Fibroblast of lung (primary cell): Measurements from ENCODE around the gene AASS. TPM values are rescaled to one million over a fixed set of nuclear protein-coding genes. Genes with fewer than 3 reads are reported as not detected.
A peak's percentile ranks its signal among the peaks of the same experiment; 100 is the strongest.

Source experiments
- DNase-seq, 2 donors: peaks; one replicate each; pipeline versions ENCODE4 v3.0.0 to v3.0.0-alpha.2; 2010; ENCODE audit warnings: low read depth in 2 of 2
- H2AFZ ChIP-seq: 2 replicates; pipeline ENCODE4 v1.5.1; 2012; ENCODE audit warnings: low read length, control low read depth, inconsistent platforms
- H3K27ac ChIP-seq: 2 replicates; pipeline ENCODE4 v1.5.1; 2011; ENCODE audit warnings: low read length, control low read depth; ENCODE audit not compliant: insufficient read depth
- H3K27me3 ChIP-seq: 2 replicates; pipeline ENCODE4 v1.5.1; 2011; ENCODE audit warnings: mild to moderate bottlenecking, low read length; ENCODE audit not compliant: control insufficient read depth, insufficient read depth
- H3K36me3 ChIP-seq: 2 replicates; pipeline ENCODE4 v1.5.1; 2011; ENCODE audit warnings: low read length; ENCODE audit not compliant: control insufficient read depth, insufficient read depth
- H3K4me1 ChIP-seq: 2 replicates; pipeline ENCODE4 v1.5.1; 2011; ENCODE audit warnings: low read length; ENCODE audit not compliant: control insufficient read depth, insufficient read depth; ENCODE audit errors: extremely low read depth
- H3K4me2 ChIP-seq: 2 replicates; pipeline ENCODE4 v1.5.1; 2011; ENCODE audit warnings: low read length, control low read depth; ENCODE audit not compliant: insufficient read depth; ENCODE audit errors: extremely low read depth
- H3K4me3 ChIP-seq, 4 experiments: fragments of 200-600 bp in 1 of 4; sonication (generic) in 1 of 4; replicated peaks in 1 of 4; 2 replicates each; pipeline ENCODE4 v1.5.1; 2011 to 2016; ENCODE audit warnings: low read length in 4 of 4, low read depth in 3 of 4, mild to moderate bottlenecking in 3 of 4, control low read depth in 2 of 4, inconsistent platforms in 1 of 4, mixed read lengths in 1 of 4; ENCODE audit not compliant: insufficient read depth in 1 of 4; ENCODE audit errors: control extremely low read depth in 1 of 4
- H3K79me2 ChIP-seq: 2 replicates; pipeline ENCODE4 v1.5.1; 2012; ENCODE audit warnings: mild to moderate bottlenecking, low read length, inconsistent platforms; ENCODE audit not compliant: control insufficient read depth, insufficient read depth
- H3K9ac ChIP-seq: 2 replicates; pipeline ENCODE4 v1.5.1; 2011; ENCODE audit warnings: mild to moderate bottlenecking, low read length, control low read depth; ENCODE audit not compliant: insufficient read depth
- H3K9me3 ChIP-seq: 2 replicates; pipeline ENCODE4 v1.5.1; 2012; ENCODE audit warnings: low read depth, low read length; ENCODE audit not compliant: control insufficient read depth, insufficient read depth
- H4K20me1 ChIP-seq: 2 replicates; pipeline ENCODE4 v1.5.1; 2011; ENCODE audit warnings: low read length; ENCODE audit not compliant: control insufficient read depth, insufficient read depth; ENCODE audit errors: extremely low read depth
- EZH2 ChIP-seq: IDR thresholded peaks from 2 replicates; pipeline ENCODE4 v1.5.1; 2012; ENCODE audit warnings: low read length, control low read depth, mild to moderate bottlenecking; ENCODE audit errors: missing control alignments
- polyA plus RNA-seq, 2 donors: library from polyadenylated mRNA; depleted of rRNA in 1 of 2; stranded (reverse) in 1 of 2; unstranded in 1 of 2; fragments of >200 nt; gene quantifications; 2 replicates each; pipeline ENCODE4 v1.2.1, GENCODE V29; 2011 to 2012; ENCODE audit warnings: missing spikeins in 1 of 2
- total RNA-seq: library from RNA; depleted of rRNA; stranded (reverse); fragments of >200 nt; gene quantifications from 2 replicates; pipeline ENCODE4 v1.2.1, GENCODE V29; 2014
- TF ChIP-seq, protein P1 (sequence below), 2 donors: IDR thresholded peaks in 1 of 2; conservative IDR thresholded peaks in 1 of 2; 1 replicate in 1 of 2; 2 replicates in 1 of 2; pipeline ENCODE4 v1.5.1; 2011 to 2012; ENCODE audit warnings: low read length in 2 of 2, control low read depth in 1 of 2, inconsistent platforms in 1 of 2, low read depth in 1 of 2, mild to moderate bottlenecking in 1 of 2

AASS gene
- total and polyA plus RNA-seq, 2 donors (not counting 1 experiment from before 2014, with no cell fraction given): 8.6 to 49.2 TPM

DNA sequence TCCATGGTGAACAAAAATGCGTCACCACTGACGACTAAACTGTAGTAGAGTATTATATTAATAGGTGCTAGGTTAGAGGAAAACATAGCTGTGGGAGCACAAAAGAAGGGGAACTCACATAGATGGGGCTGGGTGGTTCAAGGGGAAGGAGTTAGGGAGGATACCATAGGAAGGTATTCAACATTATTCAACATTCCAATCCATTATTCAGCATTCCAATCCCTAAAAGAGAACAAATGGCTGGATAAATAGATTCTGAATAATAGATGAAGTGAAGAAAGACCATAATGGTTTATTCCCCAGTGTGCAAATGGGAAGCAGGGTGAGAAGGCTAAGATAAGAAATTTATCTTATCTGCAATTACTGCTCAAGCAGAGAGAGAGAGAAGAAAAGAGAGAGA is 61.4 kb downstream of the AASS start:
- no peaks in the 10 kb centered on the region for H3K9me3 ChIP-seq
- no peaks in the 10 kb centered on the region for H3K27me3 ChIP-seq
- H2AFZ ChIP-seq: no peak overlapping the region
- H3K36me3 ChIP-seq: no peaks in the 10 kb centered on the region
- H3K4me2 ChIP-seq: no peak overlapping the region
- no peaks in the 10 kb centered on the region for H3K79me2 ChIP-seq
- no peak for TF ChIP-seq EZH2
- TF ChIP-seq, protein P1, sequence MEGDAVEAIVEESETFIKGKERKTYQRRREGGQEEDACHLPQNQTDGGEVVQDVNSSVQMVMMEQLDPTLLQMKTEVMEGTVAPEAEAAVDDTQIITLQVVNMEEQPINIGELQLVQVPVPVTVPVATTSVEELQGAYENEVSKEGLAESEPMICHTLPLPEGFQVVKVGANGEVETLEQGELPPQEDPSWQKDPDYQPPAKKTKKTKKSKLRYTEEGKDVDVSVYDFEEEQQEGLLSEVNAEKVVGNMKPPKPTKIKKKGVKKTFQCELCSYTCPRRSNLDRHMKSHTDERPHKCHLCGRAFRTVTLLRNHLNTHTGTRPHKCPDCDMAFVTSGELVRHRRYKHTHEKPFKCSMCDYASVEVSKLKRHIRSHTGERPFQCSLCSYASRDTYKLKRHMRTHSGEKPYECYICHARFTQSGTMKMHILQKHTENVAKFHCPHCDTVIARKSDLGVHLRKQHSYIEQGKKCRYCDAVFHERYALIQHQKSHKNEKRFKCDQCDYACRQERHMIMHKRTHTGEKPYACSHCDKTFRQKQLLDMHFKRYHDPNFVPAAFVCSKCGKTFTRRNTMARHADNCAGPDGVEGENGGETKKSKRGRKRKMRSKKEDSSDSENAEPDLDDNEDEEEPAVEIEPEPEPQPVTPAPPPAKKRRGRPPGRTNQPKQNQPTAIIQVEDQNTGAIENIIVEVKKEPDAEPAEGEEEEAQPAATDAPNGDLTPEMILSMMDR (conservative IDR thresholded peaks at IDR 0.05 in 1 of 2, IDR thresholded peaks at IDR 0.05 in 1 of 2; ENCODE audit: low read depth in 1 of 2, low read length in 2 of 2): no peak
- H4K20me1 ChIP-seq: no peaks in the 10 kb centered on the region
- no peak overlapping the region for H3K27ac ChIP-seq
- no peak overlapping the region for H3K9ac ChIP-seq
- peak in 1 of 2 donors; percentile 12 for DNase-seq
- H3K4me3 ChIP-seq: no peak overlapping the region
- H3K4me1 ChIP-seq: no peaks in the 10 kb centered on the region

DNA sequence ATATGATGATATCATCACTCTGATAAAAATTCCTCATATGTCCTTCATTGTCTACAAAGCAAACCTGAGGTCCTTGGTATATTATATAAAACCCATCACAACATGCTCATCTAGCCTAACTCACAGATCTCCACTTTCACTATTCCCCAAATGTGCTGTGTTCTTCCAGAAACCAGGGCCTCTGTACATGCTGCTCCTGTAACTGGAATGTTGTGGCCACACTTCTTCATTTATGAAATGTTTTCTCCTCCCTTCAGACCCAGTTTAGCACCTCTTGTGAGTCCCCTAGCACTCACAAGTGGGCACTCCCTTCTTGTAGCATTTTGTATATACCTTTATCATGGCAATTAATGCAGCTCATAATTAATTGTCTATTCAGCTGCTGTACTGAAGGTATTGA is 61.9 kb downstream of the AASS start:
- Histone ChIP-seq H3K27me3 (no peaks in the 10 kb centered on the region), H3K79me2 (no peaks in the 10 kb centered on the region), H3K36me3 (no peaks in the 10 kb centered on the region), H4K20me1 (no peaks in the 10 kb centered on the region), H3K9ac (no peak overlapping the region), H3K27ac (no peak overlapping the region), H3K4me3 (no peak overlapping the region), H3K4me2 (no peak overlapping the region), H3K4me1 (no peaks in the 10 kb centered on the region), H2AFZ (no peak overlapping the region), H3K9me3 (no peaks in the 10 kb centered on the region)
- no peak for TF ChIP-seq EZH2
- TF ChIP-seq, protein P1 (conservative IDR thresholded peaks at IDR 0.05 in 1 of 2, IDR thresholded peaks at IDR 0.05 in 1 of 2; ENCODE audit: low read depth in 1 of 2, low read length in 2 of 2): no peak
- DNase-seq: no peak

DNA sequence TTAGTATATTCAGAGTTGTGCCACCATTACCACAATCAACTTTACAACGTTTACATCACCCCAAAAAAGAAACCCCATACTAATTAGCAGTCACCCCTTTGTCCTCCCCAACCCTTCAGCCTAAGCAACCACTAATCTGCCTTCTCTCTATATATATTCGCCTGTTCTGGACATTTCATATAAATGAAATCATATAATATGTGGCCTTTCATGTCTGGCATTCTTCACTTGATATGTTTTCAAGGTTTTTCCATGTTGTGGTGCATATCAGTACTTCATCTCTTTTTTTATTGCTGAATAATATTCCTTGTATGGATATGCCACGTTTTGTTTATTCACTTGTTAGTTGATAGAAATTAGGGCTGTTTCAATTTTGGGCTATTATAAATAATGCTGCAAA is 70.4 kb downstream of the AASS start:
- Histone ChIP-seq H3K27me3 (no peaks in the 10 kb centered on the region), H4K20me1 (no peaks in the 10 kb centered on the region), H2AFZ (no peak overlapping the region), H3K79me2 (no peaks in the 10 kb centered on the region), H3K4me1 (no peaks in the 10 kb centered on the region), H3K27ac (no peak overlapping the region), H3K36me3 (no peaks in the 10 kb centered on the region), H3K4me3 (no peak overlapping the region), H3K9me3 (no peaks in the 10 kb centered on the region), H3K9ac (no peak overlapping the region), H3K4me2 (no peak overlapping the region)
- no peak for TF ChIP-seq EZH2
- TF ChIP-seq, protein P1 (conservative IDR thresholded peaks at IDR 0.05 in 1 of 2, IDR thresholded peaks at IDR 0.05 in 1 of 2; ENCODE audit: low read depth in 1 of 2, low read length in 2 of 2): no peak
- no peak for DNase-seq
